Right renal cortex interstitium (tissue), 3 donors: ENCODE measurements around the gene HRH3. TPM values are rescaled to one million over a fixed set of nuclear protein-coding genes. Genes with fewer than 3 reads are reported as not detected.
A peak's percentile ranks its signal among the peaks of the same experiment; 100 is the strongest.

Experiments used
- DNase-seq, 3 donors: peaks; one replicate each; pipeline ENCODE4 v3.0.0-alpha.2; 2013; ENCODE audit warnings: low read depth in 3 of 3, low spot score in 2 of 3
- polyA plus RNA-seq, 3 donors: library from polyadenylated mRNA; unstranded; fragments of 120-200 nt; gene quantifications; one replicate each; pipeline ENCODE4 v1.2.1, GENCODE V29; 2013; ENCODE audit not compliant: insufficient read length in 3 of 3

The HRH3 gene
- polyA plus RNA-seq, 3 donors = 0.04 TPM; not detected in 2

GRCh38 chr20:62201173-62202082 lies 18.6 kb downstream of the HRH3 start:
- DNase-seq = no peak

- no peak for DNase-seq
These were observed 19.4 kb downstream of the HRH3 start for GRCh38 chr20:62200491-62201172.

- no peak for DNase-seq
These were observed 21.1 kb downstream of the HRH3 start for GRCh38 chr20:62198931-62199330.

GRCh38 chr20:62198496-62198895 lies 21.6 kb downstream of the HRH3 start:
- DNase-seq = no peak

GRCh38 chr20:62197801-62198200 lies 22.3 kb downstream of the HRH3 start:
- DNase-seq = no peak

GRCh38 chr20:62197311-62197710 lies 22.8 kb downstream of the HRH3 start:
- DNase-seq = no peak

- no peak for DNase-seq
These were observed 23.8 kb downstream of the HRH3 start for GRCh38 chr20:62196286-62196685.

GRCh38 chr20:62195736-62196135 lies 24.3 kb downstream of the HRH3 start:
- no peak for DNase-seq

GRCh38 chr20:62195075-62195405 lies 25.0 kb downstream of the HRH3 start:
- DNase-seq = no peak

- DNase-seq = no peak
These were observed 26.7 kb downstream of the HRH3 start for GRCh38 chr20:62193079-62194025.

- no peak for DNase-seq
These were observed 27.4 kb downstream of the HRH3 start for GRCh38 chr20:62192635-62193034.

- DNase-seq = no peak
These were observed 28.1 kb downstream of the HRH3 start for GRCh38 chr20:62191781-62192559.

GRCh38 chr20:62190639-62191411 lies 29.3 kb downstream of the HRH3 start:
- DNase-seq = no peak

GRCh38 chr20:62186887-62187866 lies 32.9 kb downstream of the HRH3 start:
- no peak for DNase-seq

- DNase-seq = no peak
These were observed 34.0 kb downstream of the HRH3 start for GRCh38 chr20:62186096-62186426.

GRCh38 chr20:62183426-62184142 lies 36.5 kb downstream of the HRH3 start:
- no peak for DNase-seq

- peak; percentile 86 to 95 (median 87) for DNase-seq
These were observed 37.3 kb downstream of the HRH3 start, which contains the start of gene MTG2 for GRCh38 chr20:62182469-62183425. MTG2 (plus strand) TSS chr20:62183028; CDS start chr20:62193421, 10,393 bp downstream.
